Measurements from ENCODE around the gene HEATR5A.

DNA sequence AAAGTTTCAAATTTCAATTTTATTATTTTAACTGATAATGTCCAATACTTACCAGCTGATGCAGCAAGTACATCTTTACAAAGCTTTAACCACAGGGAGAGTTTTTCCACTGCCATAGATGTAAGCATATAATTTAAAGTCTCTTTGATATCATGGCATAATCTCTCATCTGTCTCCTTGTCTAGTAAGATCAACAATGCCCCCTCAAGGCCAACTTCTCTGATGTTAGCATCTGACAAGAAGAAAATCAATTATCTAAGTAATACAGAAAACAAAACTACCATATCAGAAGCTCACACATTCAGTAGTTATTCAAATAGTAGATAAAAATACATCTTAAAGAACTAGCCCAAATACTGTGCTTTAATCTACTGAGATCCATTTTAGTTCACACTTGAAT lies 94.2 kb downstream of the HEATR5A start:
- TF ChIP-seq, protein P1, sequence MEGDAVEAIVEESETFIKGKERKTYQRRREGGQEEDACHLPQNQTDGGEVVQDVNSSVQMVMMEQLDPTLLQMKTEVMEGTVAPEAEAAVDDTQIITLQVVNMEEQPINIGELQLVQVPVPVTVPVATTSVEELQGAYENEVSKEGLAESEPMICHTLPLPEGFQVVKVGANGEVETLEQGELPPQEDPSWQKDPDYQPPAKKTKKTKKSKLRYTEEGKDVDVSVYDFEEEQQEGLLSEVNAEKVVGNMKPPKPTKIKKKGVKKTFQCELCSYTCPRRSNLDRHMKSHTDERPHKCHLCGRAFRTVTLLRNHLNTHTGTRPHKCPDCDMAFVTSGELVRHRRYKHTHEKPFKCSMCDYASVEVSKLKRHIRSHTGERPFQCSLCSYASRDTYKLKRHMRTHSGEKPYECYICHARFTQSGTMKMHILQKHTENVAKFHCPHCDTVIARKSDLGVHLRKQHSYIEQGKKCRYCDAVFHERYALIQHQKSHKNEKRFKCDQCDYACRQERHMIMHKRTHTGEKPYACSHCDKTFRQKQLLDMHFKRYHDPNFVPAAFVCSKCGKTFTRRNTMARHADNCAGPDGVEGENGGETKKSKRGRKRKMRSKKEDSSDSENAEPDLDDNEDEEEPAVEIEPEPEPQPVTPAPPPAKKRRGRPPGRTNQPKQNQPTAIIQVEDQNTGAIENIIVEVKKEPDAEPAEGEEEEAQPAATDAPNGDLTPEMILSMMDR (optimal IDR thresholded peaks at IDR 0.05 in 1 of 3, IDR thresholded peaks at IDR 0.05 in 1 of 3, conservative IDR thresholded peaks at IDR 0.05 in 1 of 3; ENCODE audit: extremely low read depth in 1 of 3, insufficient read depth in 2 of 3, low read length in 3 of 3), result peak in 1 of 3 experiments; percentile 3
- no peak for TF ChIP-seq EZH2 (IDR thresholded peaks at IDR 0.05; ENCODE audit: low read length)

Data from keratinocyte (primary cell).